ENCODE results near the gene LTBP3.
A peak's percentile ranks its signal among the peaks of the same experiment; 100 is the strongest.

The LTBP3 gene

DNA sequence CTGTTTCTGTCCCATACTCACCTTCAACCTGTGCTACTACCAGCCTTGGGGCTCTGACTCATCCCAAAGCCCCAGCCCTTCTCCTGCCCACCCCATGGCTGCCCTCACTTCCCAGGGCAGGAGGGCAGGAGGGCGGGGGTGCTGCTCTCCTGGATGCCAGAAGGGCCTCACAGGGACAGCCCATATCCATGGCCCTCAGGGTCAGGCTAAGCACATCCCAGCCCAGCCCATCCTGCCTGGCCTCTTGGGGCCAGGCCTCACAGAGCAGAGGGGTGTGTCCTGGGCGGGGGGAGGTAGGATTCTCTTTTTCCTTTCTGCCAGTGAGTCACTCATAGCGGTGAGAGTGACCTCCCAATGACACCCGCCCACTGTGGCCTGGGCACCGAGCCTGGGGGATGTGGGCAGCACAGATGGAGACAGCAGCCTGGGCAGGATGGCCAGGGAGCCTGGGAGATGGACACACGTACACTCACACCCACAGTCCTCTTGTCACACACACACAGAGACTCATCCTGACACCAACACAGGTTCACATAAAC is 2.4 kb downstream of the LTBP3 start:
- TF ChIP-seq, protein P1, sequence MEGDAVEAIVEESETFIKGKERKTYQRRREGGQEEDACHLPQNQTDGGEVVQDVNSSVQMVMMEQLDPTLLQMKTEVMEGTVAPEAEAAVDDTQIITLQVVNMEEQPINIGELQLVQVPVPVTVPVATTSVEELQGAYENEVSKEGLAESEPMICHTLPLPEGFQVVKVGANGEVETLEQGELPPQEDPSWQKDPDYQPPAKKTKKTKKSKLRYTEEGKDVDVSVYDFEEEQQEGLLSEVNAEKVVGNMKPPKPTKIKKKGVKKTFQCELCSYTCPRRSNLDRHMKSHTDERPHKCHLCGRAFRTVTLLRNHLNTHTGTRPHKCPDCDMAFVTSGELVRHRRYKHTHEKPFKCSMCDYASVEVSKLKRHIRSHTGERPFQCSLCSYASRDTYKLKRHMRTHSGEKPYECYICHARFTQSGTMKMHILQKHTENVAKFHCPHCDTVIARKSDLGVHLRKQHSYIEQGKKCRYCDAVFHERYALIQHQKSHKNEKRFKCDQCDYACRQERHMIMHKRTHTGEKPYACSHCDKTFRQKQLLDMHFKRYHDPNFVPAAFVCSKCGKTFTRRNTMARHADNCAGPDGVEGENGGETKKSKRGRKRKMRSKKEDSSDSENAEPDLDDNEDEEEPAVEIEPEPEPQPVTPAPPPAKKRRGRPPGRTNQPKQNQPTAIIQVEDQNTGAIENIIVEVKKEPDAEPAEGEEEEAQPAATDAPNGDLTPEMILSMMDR (IDR thresholded peaks at IDR 0.05; ENCODE audit: low read depth, low read length): no peak
- DNase-seq (ENCODE audit: extremely low read depth, low read depth): peak; percentile 72

DNA sequence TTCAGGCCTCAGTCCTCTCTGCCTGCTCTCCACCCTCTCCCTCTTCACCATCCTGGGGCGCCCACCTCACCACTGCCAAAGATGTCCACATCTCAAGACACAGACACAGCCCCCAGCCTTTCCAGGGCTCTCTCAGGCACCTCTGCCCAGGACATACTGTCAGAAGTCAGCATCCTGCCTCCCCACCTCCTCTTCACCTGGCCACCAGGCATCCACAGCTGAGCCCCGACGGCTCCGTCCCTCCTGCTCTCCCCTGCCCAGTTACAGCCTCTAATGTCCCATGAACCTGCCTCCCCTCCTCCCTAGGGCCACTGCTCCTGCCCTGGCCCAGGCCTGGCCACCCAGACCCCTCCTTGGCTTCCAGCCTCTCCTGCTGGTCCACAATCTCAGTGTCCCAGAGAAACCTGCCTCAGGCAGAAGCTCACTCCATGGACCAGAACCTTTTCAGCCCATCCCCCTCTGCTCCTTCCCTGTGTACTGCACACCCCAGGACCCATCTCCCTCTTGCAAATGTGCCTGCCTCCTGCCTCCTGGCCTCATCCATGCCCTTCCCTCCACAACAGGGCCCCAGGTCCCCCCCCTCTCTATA is 3.2 kb downstream of the LTBP3 start:
- TF ChIP-seq, protein P1 (IDR thresholded peaks at IDR 0.05; ENCODE audit: low read depth, low read length): no peak
- DNase-seq (ENCODE audit: extremely low read depth, low read depth): no peak

DNA sequence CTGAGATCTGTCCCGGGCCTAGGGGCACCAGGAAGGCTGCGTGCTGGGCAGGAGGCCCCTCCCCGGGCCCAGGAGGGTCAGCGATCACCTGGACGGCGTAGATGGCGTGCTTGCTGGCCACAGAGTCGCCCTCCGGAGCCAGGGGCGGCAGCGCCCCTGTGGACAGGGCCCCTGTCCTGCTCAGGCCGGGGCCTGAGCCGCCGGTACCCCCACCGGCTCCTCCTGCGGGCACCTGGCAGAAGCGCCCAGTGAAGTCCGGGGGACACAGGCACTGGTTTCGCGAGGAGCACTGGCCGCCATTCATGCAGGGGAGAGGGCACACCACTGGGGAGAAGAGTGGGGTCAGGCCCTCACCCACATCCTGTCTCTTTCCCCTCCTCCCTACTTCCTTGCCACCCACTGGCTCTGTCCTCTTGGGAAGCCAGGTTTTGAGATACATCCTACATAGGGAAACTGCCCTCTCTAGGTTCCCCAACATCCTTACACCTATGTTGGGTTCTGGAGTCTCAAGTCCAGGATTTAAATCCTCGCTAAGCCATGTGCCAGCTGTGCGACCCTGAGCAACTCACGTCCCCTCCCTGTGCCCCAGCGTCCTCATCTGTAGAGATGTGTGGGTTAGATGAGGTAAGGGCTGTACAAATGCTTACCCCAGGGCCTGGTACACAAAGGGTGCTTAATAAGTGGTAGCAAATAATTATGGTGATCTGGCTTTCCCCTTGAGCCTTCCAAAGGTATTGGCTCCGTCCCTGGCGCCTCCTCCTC is 3.9 kb downstream of the LTBP3 start:
- no peak for DNase-seq (ENCODE audit: extremely low read depth, low read depth)
- TF ChIP-seq, protein P1 (IDR thresholded peaks at IDR 0.05; ENCODE audit: low read depth, low read length): no peak

DNA sequence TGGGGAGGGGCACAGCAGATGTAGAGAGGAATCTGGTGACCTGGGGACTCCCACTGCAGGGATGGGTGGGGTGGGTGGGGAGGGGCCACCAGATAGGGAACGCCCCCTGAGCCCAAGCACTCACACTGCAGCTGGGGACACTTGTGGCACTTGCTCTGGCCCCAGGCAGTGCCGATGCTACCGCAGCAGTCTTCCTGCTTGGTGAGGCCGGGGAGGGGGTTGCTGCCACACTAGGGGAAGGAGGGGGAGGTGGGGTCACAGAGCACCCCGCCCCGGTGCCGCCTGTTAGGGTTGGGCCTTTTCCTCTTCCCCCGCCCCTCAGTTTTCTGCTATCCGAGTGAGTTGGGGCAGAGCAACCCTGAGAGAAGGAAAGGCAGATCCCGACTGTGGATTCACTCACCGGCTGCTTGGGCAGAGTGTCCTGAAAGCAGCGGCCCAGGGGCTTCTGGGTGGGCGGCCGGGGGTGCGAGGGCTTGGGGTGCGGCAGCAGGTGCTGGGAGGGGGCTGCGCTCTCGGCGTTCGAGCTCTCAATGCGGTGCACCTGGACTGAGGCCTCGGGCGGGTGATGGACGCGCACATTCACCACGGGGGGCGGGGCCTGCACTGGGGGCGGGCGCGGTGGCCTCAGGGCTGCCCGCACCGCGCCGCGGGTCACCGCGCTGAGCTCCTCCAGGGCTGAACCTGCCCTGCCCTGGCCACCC is 4.7 kb downstream of the LTBP3 start:
- TF ChIP-seq, protein P1 (IDR thresholded peaks at IDR 0.05; ENCODE audit: low read depth, low read length): no peak
- DNase-seq (ENCODE audit: extremely low read depth, low read depth): no peak

DNA sequence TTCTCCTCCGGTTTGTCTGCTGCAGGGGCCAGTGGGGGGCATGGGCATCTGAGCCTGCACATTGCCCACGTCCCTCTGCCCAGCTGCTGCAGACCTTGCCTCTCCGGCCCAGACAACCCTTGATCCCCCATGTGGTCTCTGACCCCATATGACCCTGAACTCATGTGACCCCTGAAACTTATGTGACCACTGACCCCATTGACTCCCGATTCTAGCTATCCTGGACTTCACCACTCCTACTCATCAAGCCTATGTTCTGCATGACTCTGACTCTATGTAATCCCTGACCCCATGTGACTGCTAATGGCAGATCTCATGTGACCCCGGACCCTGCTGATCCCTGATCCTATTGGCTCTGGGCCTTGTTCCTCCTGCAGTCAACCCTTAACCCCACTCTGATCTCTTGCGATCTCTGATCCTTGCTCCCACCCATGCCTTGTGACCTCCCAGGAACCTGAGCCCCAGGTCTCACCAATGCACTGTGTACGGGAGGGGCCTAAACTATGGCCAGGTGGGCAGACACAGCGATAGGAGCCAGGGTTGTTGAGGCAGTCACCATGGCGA is 5.7 kb downstream of the LTBP3 start:
- DNase-seq (ENCODE audit: extremely low read depth, low read depth): no peak
- TF ChIP-seq, protein P1 (IDR thresholded peaks at IDR 0.05; ENCODE audit: low read depth, low read length): no peak

DNA sequence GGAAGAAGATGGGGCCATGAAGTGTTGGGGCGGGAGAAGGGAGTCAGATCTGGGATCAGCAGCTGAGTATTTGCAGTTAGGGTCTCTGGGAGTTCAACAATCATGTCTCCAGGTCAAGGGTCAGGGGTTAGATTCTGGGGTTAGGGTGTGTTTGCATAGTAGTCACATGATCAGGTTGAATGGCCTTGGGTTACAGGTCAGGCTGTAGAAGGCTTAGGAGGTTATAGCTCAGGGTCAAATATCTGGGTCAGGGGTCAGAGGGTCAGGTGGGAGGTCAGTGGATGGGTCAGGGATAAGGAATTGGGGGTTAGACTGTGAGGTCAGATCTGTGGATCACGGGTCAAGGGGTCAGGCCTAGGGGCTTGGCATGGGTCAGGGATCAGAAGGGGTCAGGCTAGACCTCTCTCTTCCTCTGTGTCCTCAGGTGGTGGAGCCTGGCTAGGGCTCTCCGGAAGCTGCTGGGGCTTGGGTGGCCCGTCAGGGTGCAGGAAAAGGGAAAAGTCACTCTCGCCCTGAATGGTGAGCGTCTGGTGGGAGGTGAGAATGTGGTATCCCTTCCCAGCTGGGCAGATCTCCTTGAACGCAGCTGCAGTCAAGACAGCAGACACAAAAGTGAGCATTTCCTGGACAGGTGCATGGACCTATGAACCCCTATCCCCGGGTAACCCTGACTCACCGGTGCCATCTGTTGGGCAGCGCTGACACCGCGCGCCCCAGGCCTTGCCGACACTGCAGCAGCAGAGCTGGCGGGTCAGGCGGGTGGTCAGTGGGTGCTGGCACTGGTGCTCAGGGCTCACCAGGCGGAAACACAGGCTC is 6.4 kb downstream of the LTBP3 start:
- DNase-seq (ENCODE audit: extremely low read depth, low read depth): no peak
- TF ChIP-seq, protein P1 (IDR thresholded peaks at IDR 0.05; ENCODE audit: low read depth, low read length): peak; percentile 36

Data from AG09319 (cell line).